Activated T-cell treated with anti-CD3 and anti-CD28 coated beads for 48 hours (primary cell): ENCODE results near the gene HLA-DPB1.
"Not testable (repeated sequence)": the region's sequence is repeated elsewhere in the genome, so short reads cannot be mapped to it uniquely, and the experiment has no call there.

Source experiments
- DNase-seq: peaks from one replicate; pipeline ENCODE4 v3.0.0-alpha.2; 2020; ENCODE audit warnings: low read depth

HLA-DPB1 gene

GRCh38 chr6:33075568-33076405 lies at the start of gene HLA-DPB1:
TSS of gene HLA-DPB1 (plus strand) at chr6:33075990. CDS start at chr6:33076042, 52 bp downstream.
- no peak for DNase-seq

DNA sequence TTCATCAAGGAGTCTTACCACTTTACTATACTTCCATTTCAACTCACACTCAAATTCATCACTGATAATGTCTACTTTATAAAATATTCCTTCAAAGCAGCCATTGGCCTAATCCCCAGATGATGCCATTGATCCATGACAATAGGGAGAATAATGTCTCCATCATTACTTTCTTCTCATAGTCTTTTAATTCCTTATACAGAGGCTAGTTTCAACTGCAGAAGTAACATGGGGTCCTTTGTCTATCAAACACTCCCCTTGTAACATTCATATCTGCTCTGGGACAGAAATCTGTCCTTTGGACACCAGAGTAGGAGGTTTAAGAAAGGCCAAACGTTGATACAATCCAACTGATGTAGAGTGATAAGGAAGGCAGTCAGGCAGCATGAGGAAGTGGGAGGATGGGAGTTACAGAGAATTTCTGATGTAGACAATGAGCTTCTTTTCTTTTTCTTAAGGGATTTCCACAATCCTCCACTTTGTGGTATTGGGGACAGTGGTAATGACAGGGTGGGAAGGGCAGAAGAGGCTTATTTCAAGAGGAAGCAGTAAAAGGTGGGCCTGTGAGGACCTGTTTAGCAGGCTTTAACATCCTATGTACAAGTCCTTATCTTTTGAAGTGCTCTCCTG lies 47.5 kb upstream of the HLA-DPB1 start:
- DNase-seq: no peak

DNA sequence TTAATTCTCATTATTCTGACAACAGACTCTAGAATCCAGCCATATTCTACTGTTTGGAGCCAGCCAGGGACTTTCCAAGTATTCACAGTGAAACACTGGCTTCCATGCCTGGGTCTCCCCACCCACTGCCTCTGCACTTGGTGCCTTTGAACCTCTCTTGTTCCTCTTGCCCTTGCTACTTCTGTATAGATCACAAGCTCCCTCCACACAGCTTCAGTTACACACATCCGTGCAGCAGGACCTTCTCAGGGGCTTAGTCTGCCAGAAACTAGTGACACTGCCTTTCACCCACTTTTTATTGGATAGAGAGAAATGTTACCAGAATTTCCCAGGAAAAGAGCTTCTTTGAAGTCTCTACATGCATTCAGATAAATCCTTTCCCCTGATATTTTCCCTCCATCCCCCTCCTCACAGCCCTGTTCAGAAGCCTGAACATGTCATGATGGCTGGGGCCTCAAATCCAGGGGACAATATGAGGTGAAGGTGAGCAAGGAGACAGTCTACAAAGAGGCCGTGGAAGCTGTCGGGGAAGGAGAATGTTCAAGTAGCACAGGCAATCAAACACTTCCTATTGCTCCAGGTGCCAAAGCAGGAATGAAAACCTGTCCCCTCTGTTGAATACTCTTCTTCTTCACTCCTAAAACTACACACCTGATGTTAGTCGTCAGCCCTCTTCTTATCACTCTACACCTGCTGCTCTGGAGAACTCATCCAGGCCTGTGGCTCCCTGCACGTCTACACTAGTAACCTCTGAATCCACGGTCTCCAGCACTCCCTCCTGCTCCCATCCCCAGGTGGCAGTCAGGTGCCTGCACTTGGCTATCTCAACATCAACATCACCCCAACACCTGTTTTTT lies 46.2 kb upstream of the HLA-DPB1 start:
- DNase-seq: no peak

DNA sequence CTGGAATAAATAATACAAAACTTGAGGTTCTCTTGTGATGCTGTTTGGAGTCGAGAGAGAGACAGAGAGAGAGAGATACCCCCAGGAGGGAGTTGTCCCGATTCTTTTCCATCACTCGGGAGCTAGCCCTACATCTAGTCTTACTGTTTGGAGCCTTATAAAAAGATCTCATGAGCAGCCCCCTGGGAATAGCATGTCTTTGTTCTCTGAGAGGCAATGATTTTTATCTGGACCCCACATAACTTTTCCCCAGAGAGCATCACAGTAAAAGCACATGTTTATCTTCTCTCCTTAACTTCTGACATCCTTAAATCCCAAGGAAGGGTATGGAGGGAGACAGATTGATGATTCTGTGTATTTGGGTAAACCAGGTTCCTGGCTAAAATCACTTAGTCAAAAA lies 45.5 kb upstream of the HLA-DPB1 start:
- no peak for DNase-seq

GRCh38 chr6:33034554-33034953 lies 41.2 kb upstream of the HLA-DPB1 start:
- no peak for DNase-seq

- DNase-seq: no peak
These were observed 39.3 kb upstream of the HLA-DPB1 start for GRCh38 chr6:33036535-33036934.

DNA sequence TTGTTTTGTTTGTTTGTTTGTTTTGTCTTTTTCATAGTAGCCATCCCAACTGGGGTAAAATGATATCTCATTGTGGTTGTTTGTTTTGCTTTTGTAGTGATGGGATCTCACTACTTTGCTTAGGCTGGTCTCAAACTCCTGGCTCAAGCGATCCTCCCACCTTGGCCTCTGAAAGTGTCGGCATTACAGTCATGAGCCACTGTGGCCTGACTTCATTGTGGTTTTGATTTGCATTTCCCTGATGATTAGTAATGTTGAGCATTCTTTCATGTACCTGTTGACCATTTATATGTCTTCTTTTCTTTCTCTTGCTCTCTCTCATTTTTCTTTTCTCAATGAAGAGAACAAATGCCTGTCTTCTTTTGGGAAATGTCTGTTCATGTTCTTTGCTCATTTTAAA lies 35.6 kb upstream of the HLA-DPB1 start:
- DNase-seq: no peak

GRCh38 chr6:33049323-33050013 lies 26.3 kb upstream of the HLA-DPB1 start:
- DNase-seq: no peak

- DNase-seq: no peak
These were observed 25.6 kb upstream of the HLA-DPB1 start for GRCh38 chr6:33050014-33050810.

- no peak for DNase-seq
These were observed 23.2 kb upstream of the HLA-DPB1 start for GRCh38 chr6:33052627-33053026.

GRCh38 chr6:33053230-33053629 lies 22.6 kb upstream of the HLA-DPB1 start:
- no peak for DNase-seq

DNA sequence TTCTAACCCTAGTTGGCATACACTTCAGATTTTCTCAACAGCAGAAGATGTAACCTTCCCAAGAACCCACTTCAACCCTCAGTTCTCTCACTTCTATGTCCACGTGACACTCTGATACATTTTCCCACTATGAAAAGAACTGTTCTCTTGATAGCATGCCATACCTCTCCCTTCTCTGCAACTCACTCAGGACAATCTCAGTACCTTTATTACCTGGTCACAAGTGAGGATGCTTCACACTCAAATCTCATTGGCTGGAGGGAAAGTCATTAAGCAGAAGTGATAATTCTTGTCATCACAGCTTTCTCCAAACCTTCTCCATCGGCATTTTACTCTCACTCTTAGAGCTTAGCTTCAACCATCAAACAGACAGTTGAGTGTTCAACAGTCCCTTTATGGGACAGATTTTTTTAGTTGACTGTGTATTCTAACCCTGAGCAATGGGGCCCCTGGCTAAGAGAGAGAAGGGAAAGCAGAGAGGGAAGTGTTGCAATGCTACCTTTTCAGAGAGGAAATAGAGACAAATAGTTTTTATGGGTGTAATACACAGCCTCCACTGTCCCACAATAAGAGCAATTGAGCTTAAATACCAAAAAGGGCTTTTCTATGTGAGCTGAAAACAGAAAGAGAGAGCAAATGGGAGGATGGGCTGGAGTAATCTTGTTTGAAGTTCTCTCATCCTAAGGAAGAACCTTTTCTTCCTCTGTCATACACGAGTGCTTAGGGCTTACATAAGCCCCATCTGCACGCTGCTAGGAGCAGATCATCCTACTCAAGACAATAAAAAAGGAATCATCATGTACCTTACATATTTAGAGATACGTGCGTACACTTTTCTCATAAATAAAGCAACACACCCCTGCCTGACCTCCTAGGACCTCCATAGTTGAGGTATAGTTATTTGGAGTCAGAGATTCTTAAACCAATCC lies 18.3 kb upstream of the HLA-DPB1 start:
- DNase-seq: no peak

DNA sequence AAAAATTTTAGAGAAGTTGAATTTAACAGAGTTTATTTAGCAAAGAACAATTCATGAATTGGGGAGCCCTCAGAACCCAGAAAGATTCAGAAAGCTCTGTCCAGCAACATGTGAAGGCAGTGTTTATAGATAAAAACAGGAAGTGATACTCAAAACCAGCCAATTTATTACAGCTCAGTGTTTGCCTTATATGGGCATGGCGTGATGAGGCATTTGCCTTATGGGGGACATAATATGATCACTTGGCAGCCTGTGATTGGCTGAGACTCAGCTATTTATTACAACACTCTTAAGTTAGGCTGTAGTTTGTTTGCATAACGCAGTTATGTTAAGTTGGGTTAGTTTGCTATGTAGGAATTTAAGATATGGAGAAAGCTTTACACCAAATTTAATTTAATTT lies 13.8 kb upstream of the HLA-DPB1 start:
- DNase-seq: no peak

DNA sequence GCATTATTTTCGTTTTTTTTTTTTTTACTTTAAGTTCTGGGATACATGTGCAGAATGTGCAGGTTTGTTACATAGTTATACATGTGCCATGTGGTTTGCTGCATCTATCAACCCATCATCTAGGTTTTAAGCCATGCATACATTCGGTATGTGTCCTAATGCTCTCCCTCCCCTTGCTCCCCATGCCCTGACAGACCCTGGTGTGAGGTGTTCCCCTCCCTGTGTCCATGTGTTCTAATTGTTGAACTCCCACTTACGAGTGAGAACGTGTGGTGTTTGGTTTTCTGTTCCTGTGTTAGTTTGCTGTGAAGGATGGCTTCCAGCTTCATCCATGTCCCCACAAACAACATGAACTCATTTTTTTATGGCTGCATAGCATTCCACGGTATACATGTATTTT lies 12.4 kb upstream of the HLA-DPB1 start:
- not testable (repeated sequence) for DNase-seq

DNA sequence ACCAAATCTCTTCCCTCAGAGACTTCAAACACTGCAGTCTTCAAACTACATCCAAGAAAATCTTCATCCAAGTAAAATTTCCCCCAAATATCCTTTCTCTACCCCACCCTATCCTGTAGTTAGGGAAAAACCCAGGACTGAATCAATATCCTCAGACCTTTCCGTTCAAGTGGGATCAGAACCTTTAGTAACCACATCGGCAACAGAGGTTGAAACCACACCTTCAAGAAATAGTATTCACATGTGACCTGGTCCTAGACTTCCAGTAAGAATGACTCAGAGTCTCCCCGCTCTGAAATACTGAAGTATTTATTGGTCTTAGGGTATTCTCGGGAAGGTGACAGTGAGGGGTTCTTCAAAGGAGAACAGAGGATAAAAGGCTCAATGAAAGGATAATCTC lies 11.1 kb upstream of the HLA-DPB1 start:
- DNase-seq: no peak

GRCh38 chr6:33065312-33065711 lies 10.5 kb upstream of the HLA-DPB1 start:
- DNase-seq: no peak

GRCh38 chr6:33066917-33067521 lies 8.8 kb upstream of the HLA-DPB1 start:
- DNase-seq: no peak

GRCh38 chr6:33069021-33069738 lies 6.6 kb upstream of the HLA-DPB1 start:
- DNase-seq: no peak

DNA sequence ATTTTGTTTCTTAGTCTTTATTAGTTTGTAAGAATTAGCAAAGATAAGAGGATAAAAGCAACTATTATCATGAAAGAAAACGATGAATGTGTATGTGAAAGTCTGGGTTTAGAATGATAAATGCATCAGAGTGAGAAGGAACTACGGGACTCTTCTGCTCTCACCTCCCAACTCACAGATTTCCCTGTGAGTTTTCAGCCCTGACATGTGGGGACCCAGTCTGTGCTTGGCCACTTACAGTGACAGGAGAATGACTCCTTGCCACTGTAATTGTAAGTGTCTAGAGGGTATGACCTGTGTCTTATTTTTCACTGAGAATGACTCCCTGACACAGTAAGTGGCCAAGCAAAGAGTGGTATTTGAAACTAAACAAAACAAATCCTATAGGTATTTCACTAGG lies 4.9 kb upstream of the HLA-DPB1 start:
- DNase-seq: no peak
